Ascending aorta (tissue), 2 donors: Measurements from ENCODE around the gene NOS1AP. TPM values are rescaled to one million over a fixed set of nuclear protein-coding genes. Genes with fewer than 3 reads are reported as not detected.

Experiments
- DNase-seq, 2 donors: peaks; one replicate each; pipeline ENCODE4 v3.0.0-alpha.2; 2019; ENCODE audit warnings: low spot score in 2 of 2
- H3K27ac ChIP-seq, 2 donors: fragments of 200-600 bp; sonication (generic); one replicate each; pipeline ENCODE4 v1.5.1; 2016 to 2017; ENCODE audit warnings: mild to moderate bottlenecking in 1 of 2
- H3K27me3 ChIP-seq: fragments of 200-600 bp; sonication (generic); one replicate; pipeline ENCODE4 v1.5.1; 2017
- H3K36me3 ChIP-seq, 2 donors: fragments of 200-600 bp; sonication (generic); one replicate each; pipeline ENCODE4 v1.5.1; 2016
- H3K4me1 ChIP-seq, 2 donors: fragments of 200-600 bp; sonication (generic); one replicate each; pipeline ENCODE4 v1.5.1; 2016 to 2017; ENCODE audit warnings: mild to moderate bottlenecking in 1 of 2
- H3K4me3 ChIP-seq, 2 donors: fragments of 200-600 bp; sonication (generic); one replicate each; pipeline ENCODE4 v1.5.1; 2016 to 2017; ENCODE audit warnings: mild to moderate bottlenecking in 1 of 2
- H3K9me3 ChIP-seq, 2 donors: fragments of 200-600 bp; sonication (generic); one replicate each; pipeline ENCODE4 v1.5.1; 2016
- intact Hi-C: fragments of 100-400 bp; cut with DNase I; formaldehyde crosslinking; loops from one replicate; pipeline ENCODE4 v1.15.1; 2023
- total RNA-seq: library from RNA; depleted of rRNA; stranded (reverse); fragments of >200 nt; gene quantifications from one replicate; pipeline ENCODE4 v1.1.0, GENCODE V29; 2016
- TF ChIP-seq, protein P1 (sequence below), 3 experiments: fragments of 200-600 bp in 2 of 3; fragments of 450-650 bp in 1 of 3; sonication (generic) in 2 of 3; IDR thresholded peaks; one replicate each; pipeline ENCODE4 v1.5.1; 2016 to 2019; ENCODE audit warnings: antibody characterized with exemption in 3 of 3, mild to moderate bottlenecking in 1 of 3, moderate library complexity in 1 of 3

NOS1AP gene
- total RNA-seq, 1 donor from 2014 or later = 5.0 TPM

DNA sequence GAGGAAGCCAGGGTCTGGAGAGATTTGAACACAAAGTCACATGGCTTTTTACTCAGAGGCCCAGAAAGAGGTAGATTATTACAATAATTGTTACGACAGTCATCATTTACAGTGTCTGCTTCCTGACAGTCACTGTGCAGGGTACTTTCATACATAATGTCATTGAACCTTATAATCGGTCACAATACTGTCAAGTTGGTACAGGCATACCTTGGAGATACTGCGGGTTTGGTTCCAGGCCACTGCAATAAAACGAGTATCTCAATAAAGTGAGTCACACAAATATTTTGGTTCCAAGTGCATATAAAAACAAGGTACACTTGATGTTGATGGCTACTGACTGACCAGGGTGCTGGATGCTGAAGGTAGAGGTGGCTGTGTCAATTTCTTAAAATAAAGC lies 112.6 kb downstream of the NOS1AP start:
- no peak overlapping the region for H3K4me3 ChIP-seq
- no peaks in the 10 kb centered on the region for H3K27me3 ChIP-seq
- TF ChIP-seq, protein P1, sequence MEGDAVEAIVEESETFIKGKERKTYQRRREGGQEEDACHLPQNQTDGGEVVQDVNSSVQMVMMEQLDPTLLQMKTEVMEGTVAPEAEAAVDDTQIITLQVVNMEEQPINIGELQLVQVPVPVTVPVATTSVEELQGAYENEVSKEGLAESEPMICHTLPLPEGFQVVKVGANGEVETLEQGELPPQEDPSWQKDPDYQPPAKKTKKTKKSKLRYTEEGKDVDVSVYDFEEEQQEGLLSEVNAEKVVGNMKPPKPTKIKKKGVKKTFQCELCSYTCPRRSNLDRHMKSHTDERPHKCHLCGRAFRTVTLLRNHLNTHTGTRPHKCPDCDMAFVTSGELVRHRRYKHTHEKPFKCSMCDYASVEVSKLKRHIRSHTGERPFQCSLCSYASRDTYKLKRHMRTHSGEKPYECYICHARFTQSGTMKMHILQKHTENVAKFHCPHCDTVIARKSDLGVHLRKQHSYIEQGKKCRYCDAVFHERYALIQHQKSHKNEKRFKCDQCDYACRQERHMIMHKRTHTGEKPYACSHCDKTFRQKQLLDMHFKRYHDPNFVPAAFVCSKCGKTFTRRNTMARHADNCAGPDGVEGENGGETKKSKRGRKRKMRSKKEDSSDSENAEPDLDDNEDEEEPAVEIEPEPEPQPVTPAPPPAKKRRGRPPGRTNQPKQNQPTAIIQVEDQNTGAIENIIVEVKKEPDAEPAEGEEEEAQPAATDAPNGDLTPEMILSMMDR (IDR thresholded peaks at IDR 0.05) = no peak
- no peak for DNase-seq
- H3K27ac ChIP-seq = no peak overlapping the region
- intact Hi-C loops = no loop called here
- H3K4me1 ChIP-seq = no peaks in the 10 kb centered on the region
- H3K36me3 ChIP-seq = no peaks in the 10 kb centered on the region
- H3K9me3 ChIP-seq = no peaks in the 10 kb centered on the region

DNA sequence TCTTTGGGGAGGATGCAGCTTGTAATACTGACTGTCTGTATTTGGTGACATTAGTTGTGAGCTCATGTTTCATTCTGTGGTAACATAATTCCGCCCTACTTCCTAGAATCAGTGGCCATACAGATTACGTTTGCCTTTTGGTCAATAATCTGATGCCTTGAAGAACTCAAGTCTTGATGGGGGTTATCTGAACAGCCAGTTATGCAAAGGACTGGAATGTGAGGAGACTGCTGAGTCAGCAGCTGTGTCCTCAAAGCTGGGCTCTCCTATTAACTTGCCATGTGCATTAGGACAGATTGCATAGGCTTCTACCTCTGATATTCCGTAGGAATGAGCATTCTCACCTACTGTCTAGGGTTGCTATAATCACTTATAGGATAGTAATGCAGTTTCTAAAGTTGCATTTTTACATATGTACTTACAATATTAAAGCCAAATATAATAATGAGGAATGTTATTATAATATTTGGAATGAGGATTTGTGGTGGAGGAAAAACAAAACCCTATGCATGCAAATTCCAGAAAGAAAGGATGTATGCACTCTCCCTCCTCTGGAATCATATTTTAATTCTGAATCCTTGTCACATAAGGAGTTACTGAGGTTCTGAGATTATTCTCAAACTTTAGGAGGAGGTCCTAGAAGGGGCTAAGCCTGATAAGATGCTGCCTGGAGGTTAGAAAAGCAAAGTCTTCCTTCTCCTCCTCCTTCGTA lies 116.0 kb downstream of the NOS1AP start:
- Histone ChIP-seq H3K27me3 (no peaks in the 10 kb centered on the region), H3K9me3 (no peaks in the 10 kb centered on the region), H3K27ac (no peak overlapping the region), H3K4me3 (no peak overlapping the region), H3K4me1 (no peaks in the 10 kb centered on the region), H3K36me3 (no peaks in the 10 kb centered on the region)
- no peak for DNase-seq
- TF ChIP-seq, protein P1 (IDR thresholded peaks at IDR 0.05) = no peak
- intact Hi-C loops = loop anchor here (5.0 kb wide), 1 partner anchor 52 kb away; no protein-coding TSS in a partner anchor

DNA sequence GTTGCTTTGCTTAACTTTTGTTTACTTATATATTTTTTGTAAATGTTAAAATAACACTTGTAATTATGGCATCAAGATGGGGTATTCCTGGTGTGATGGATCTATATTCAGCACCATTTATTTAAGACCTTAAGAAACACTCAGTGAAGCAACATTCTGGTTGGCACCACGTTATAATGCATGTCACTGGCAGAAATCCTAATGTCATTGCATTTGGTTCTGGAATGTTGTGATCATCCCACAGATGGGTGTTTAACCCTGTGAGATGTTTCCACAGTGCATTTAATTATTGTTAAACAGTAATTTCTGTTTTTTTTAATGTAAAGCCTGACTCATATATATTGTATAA lies 116.5 kb downstream of the NOS1AP start:
- no peaks in the 10 kb centered on the region for H3K4me1 ChIP-seq
- intact Hi-C loops = loop anchor here (5.0 kb wide), 1 partner anchor 51 kb away; no protein-coding TSS in a partner anchor
- H3K27me3 ChIP-seq = no peaks in the 10 kb centered on the region
- no peaks in the 10 kb centered on the region for H3K9me3 ChIP-seq
- no peaks in the 10 kb centered on the region for H3K36me3 ChIP-seq
- TF ChIP-seq, protein P1 (IDR thresholded peaks at IDR 0.05) = no peak
- DNase-seq = no peak
- no peak overlapping the region for H3K4me3 ChIP-seq
- no peak overlapping the region for H3K27ac ChIP-seq

DNA sequence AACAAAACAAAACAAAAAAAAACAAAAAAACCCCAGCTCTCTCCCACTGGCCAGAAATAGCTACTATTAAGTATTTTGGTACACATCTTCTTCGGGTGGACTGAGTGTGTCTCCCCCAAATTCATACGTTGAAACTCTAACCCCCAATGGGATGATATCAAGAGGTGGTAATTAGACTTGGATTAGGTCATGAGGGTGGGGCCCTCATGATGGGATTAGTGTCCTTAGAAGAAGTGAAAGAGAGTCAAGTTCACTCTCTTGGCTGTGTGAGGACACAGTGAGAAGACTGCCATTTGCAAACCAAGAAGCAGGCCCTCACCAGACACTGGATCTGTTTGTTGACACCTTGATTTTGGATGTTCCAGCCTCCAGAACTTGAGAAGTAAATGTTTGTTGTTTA lies 116.9 kb downstream of the NOS1AP start:
- DNase-seq = no peak
- Histone ChIP-seq H3K4me1 (no peaks in the 10 kb centered on the region), H3K27me3 (no peaks in the 10 kb centered on the region), H3K27ac (no peak overlapping the region), H3K9me3 (no peaks in the 10 kb centered on the region), H3K36me3 (no peaks in the 10 kb centered on the region), H3K4me3 (no peak overlapping the region)
- TF ChIP-seq, protein P1 (IDR thresholded peaks at IDR 0.05) = no peak
- intact Hi-C loops = loop anchor here (5.0 kb wide), 1 partner anchor 51 kb away; no protein-coding TSS in a partner anchor

DNA sequence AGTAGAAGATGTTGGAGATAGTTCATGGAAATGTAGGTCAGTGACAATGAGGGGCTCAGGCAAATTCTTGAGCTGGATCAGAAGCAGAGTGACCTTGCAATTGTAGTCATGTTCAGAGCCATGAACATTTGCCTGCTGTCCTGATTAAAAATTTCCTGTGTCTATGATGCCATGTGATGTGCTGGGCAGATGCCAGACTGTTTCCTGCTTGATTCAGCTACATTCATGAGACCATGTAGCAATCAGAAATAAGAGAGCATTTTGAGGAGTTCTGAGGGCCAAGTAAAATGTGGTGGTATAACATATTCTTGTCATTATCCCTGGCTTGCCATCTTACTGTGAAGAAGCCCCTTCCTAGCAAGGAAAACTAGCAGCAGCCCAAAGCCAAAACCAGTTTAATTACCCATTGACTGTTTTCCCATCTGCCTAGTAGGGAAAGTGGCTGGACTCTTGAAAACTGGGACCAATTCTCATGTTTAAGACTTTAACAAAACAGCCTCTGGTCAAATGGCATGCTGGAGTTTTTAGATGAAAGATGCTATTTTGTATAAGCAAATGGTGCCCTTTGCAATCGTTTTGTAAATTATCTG lies 118.3 kb downstream of the NOS1AP start:
- H3K27me3 ChIP-seq = no peaks in the 10 kb centered on the region
- no peak overlapping the region for H3K27ac ChIP-seq
- intact Hi-C loops = loop anchor here (5.0 kb wide), 1 partner anchor 50 kb away; no protein-coding TSS in a partner anchor
- H3K9me3 ChIP-seq = no peaks in the 10 kb centered on the region
- TF ChIP-seq, protein P1 (IDR thresholded peaks at IDR 0.05) = no peak
- H3K4me3 ChIP-seq = no peak overlapping the region
- no peaks in the 10 kb centered on the region for H3K36me3 ChIP-seq
- DNase-seq = no peak
- H3K4me1 ChIP-seq = no peaks in the 10 kb centered on the region
